ENCODE measurements around the gene C1orf167.
A peak's percentile ranks its signal among the peaks of the same experiment; 100 is the strongest.

Gene C1orf167

GRCh38 chr1:11761988-11762406 lies at the start of gene C1orf167:
TSS of gene C1orf167 (plus strand) at chr1:11762193. CDS start at chr1:11764401, 2,208 bp downstream.
- TF ChIP-seq EP300 (IDR thresholded peaks at IDR 0.05; ENCODE audit: borderline replicate concordance) (no peak), NFIC (IDR thresholded peaks at IDR 0.05) (no peak), RAD21 (IDR thresholded peaks at IDR 0.05; ENCODE audit: low read depth) (no peak), ZBTB7A (IDR thresholded peaks at IDR 0.05; ENCODE audit: low read depth) (no peak), EGR1 (IDR thresholded peaks at IDR 0.05) (no peak), CEBPB (IDR thresholded peaks at IDR 0.05) (no peak), TCF12 (IDR thresholded peaks at IDR 0.05; ENCODE audit: low read depth) (no peak), USF1 (IDR thresholded peaks at IDR 0.05) (peak; percentile 77), CREB1 (IDR thresholded peaks at IDR 0.05; ENCODE audit: low read depth) (no peak), MAX (IDR thresholded peaks at IDR 0.05) (peak; percentile 97), TAF1 (IDR thresholded peaks at IDR 0.05; ENCODE audit: low read depth) (no peak), YY1 (IDR thresholded peaks at IDR 0.05; ENCODE audit: low read depth) (no peak), FOXM1 (IDR thresholded peaks at IDR 0.05; ENCODE audit: borderline replicate concordance, low read depth) (no peak), REST (IDR thresholded peaks at IDR 0.05; ENCODE audit: low read depth) (no peak), TEAD4 (IDR thresholded peaks at IDR 0.05) (no peak)

- TF ChIP-seq NFIC (IDR thresholded peaks at IDR 0.05): no peak
- TF ChIP-seq MAX (IDR thresholded peaks at IDR 0.05): no peak
- no peak for TF ChIP-seq REST (IDR thresholded peaks at IDR 0.05; ENCODE audit: low read depth)
- no peak for TF ChIP-seq USF1 (IDR thresholded peaks at IDR 0.05)
- no peak for TF ChIP-seq CREB1 (IDR thresholded peaks at IDR 0.05; ENCODE audit: low read depth)
- no peak for TF ChIP-seq FOXM1 (IDR thresholded peaks at IDR 0.05; ENCODE audit: borderline replicate concordance, low read depth)
- TF ChIP-seq RAD21 (IDR thresholded peaks at IDR 0.05; ENCODE audit: low read depth): no peak
- TF ChIP-seq TEAD4 (IDR thresholded peaks at IDR 0.05): no peak
- TF ChIP-seq CEBPB (IDR thresholded peaks at IDR 0.05): no peak
- no peak for TF ChIP-seq TAF1 (IDR thresholded peaks at IDR 0.05; ENCODE audit: low read depth)
- no peak for TF ChIP-seq EGR1 (IDR thresholded peaks at IDR 0.05)
- no peak for TF ChIP-seq YY1 (IDR thresholded peaks at IDR 0.05; ENCODE audit: low read depth)
- TF ChIP-seq TCF12 (IDR thresholded peaks at IDR 0.05; ENCODE audit: low read depth): no peak
- TF ChIP-seq EP300 (IDR thresholded peaks at IDR 0.05; ENCODE audit: borderline replicate concordance): no peak
- TF ChIP-seq ZBTB7A (IDR thresholded peaks at IDR 0.05; ENCODE audit: low read depth): no peak
Measured at GRCh38 chr1:11712285-11712684, 49.7 kb upstream of the C1orf167 start.

- TF ChIP-seq RAD21 (IDR thresholded peaks at IDR 0.05; ENCODE audit: low read depth): no peak
- TF ChIP-seq CREB1 (IDR thresholded peaks at IDR 0.05; ENCODE audit: low read depth): no peak
- TF ChIP-seq CEBPB (IDR thresholded peaks at IDR 0.05): peak; percentile 56
Measured at GRCh38 chr1:11713095-11713494, 48.9 kb upstream of the C1orf167 start.

GRCh38 chr1:11714831-11715575 lies 47.0 kb upstream of the C1orf167 start:
- TF ChIP-seq USF1 (IDR thresholded peaks at IDR 0.05): no peak
- no peak for TF ChIP-seq TAF1 (IDR thresholded peaks at IDR 0.05; ENCODE audit: low read depth)
- no peak for TF ChIP-seq EGR1 (IDR thresholded peaks at IDR 0.05)
- TF ChIP-seq MAX (IDR thresholded peaks at IDR 0.05): no peak
- TF ChIP-seq FOXM1 (IDR thresholded peaks at IDR 0.05; ENCODE audit: borderline replicate concordance, low read depth): no peak
- TF ChIP-seq YY1 (IDR thresholded peaks at IDR 0.05; ENCODE audit: low read depth): no peak
- TF ChIP-seq CREB1 (IDR thresholded peaks at IDR 0.05; ENCODE audit: low read depth): no peak
- TF ChIP-seq ZBTB7A (IDR thresholded peaks at IDR 0.05; ENCODE audit: low read depth): no peak
- TF ChIP-seq TCF12 (IDR thresholded peaks at IDR 0.05; ENCODE audit: low read depth): no peak
- TF ChIP-seq NFIC (IDR thresholded peaks at IDR 0.05): no peak
- no peak for TF ChIP-seq TEAD4 (IDR thresholded peaks at IDR 0.05)
- TF ChIP-seq CEBPB (IDR thresholded peaks at IDR 0.05): no peak
- TF ChIP-seq EP300 (IDR thresholded peaks at IDR 0.05; ENCODE audit: borderline replicate concordance): no peak
- TF ChIP-seq REST (IDR thresholded peaks at IDR 0.05; ENCODE audit: low read depth): no peak
- no peak for TF ChIP-seq RAD21 (IDR thresholded peaks at IDR 0.05; ENCODE audit: low read depth)

Data from Ishikawa (cell line).